Renal cortical epithelial cell (primary cell): ENCODE data around the gene BPIFA2. TPM values are rescaled to one million over a fixed set of nuclear protein-coding genes. Genes with fewer than 3 reads are reported as not detected.
"Not testable (repeated sequence)": the region's sequence is repeated elsewhere in the genome, so short reads cannot be mapped to it uniquely, and the experiment has no call there.

ENCODE experiments used
- DNase-seq: peaks from one replicate; pipeline ENCODE4 v3.0.0-alpha.2; 2011; ENCODE audit warnings: low read depth
- total RNA-seq: library from RNA; depleted of rRNA; stranded (reverse); fragments of >200 nt; gene quantifications from 2 replicates; pipeline ENCODE4 v1.2.3, GENCODE V29; 2014

The BPIFA2 gene, protein sequence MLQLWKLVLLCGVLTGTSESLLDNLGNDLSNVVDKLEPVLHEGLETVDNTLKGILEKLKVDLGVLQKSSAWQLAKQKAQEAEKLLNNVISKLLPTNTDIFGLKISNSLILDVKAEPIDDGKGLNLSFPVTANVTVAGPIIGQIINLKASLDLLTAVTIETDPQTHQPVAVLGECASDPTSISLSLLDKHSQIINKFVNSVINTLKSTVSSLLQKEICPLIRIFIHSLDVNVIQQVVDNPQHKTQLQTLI
- total RNA-seq = not detected in 2 replicates

DNA sequence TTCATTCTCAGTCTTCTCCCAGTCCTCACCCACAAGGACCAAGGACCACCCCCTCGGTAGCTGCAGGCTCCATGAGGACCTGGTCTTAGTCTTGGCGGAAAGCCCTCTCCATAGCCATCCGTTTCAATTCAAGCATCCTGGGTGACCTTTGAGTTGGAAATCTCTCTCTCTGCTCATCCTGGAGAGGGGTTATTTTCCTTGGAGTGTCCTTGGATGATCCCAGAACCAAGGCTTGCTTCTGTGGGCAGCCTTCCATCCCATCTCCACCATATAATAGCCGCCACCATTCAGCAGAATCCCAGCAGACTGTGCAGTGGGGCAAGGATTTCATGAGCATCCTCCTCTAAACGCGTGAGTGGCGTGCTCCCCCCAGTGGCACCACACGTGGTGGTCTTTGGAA, at the start of gene BPIFA2:
Gene BPIFA2, plus strand, starts transcription at position 301 of the 400 bp plus-strand sequence. CDS start 987 bp downstream, outside the sequence.
- no peak for DNase-seq

DNA sequence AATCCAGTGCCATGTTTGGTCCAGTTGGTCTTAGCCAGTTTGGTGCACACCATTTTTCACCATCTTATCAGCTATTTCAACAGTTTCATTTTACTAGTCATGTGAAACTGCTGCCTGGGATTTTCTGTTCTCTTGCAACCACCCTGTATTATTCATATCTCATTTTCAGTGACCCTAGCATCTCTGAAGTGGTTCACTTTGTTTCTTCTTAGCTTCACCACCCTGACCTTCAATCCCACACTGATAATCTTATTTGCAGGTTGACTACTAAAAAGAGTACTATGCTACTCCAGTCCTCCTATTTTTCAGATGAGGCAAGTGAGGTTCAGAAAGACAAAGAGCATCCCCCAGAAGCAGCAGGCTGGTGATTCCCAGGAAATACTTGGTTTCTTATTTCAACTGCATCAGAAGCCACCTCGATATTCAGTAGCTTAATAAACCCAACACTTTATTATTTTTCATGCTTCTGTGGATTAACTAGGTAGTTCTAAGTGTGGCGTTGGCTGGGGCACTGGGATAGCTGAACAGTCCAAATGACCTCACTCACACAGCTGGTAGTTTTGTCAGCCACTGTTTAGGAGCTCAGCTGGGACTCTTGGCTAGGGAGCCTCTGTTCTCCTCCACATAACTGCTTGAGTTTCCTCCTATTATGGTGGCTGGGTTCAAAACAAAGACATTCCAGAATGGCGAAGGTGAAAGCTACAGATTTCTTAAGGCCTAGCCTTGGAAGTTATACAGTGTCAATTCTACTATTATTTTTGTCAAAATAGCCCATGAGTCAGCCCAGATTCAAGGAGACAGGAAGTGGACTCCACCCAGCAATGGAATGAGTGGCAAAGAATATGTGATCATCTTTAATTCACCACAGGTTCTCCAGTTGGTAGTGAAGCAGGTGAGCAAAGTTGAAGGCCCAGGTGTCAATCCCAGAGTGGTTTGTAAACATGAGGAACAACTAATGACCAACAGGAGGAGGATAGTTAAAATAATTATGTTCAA, 47.9 kb upstream of the BPIFA2 start:
- no peak for DNase-seq

GRCh38 chr20:33120934-33121333, 47.0 kb upstream of the BPIFA2 start:
- no peak for DNase-seq

- DNase-seq = not testable (repeated sequence)
These were observed 45.7 kb upstream of the BPIFA2 start for GRCh38 chr20:33122297-33122696.

DNA sequence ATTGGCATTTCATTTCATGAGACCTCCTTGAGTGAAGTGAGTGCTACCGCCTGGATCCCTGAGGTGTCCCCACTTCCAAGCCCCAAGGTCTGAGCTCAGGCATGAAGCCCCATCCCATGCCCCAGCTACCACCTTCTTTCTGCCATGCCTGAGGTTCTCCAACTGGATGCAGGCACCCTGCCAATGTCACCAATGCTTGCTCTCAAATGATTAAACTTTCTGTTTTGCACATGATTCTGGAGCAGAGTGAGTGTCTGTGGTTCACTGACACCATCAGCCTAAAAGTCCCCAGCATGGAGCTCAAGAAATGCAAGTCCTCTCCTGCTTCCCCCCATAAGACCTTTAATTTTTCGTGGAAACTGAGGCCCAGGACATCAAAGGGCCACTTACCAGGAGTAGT, 43.7 kb upstream of the BPIFA2 start:
- no peak for DNase-seq

GRCh38 chr20:33124994-33125393, 43.0 kb upstream of the BPIFA2 start:
- no peak for DNase-seq

DNA sequence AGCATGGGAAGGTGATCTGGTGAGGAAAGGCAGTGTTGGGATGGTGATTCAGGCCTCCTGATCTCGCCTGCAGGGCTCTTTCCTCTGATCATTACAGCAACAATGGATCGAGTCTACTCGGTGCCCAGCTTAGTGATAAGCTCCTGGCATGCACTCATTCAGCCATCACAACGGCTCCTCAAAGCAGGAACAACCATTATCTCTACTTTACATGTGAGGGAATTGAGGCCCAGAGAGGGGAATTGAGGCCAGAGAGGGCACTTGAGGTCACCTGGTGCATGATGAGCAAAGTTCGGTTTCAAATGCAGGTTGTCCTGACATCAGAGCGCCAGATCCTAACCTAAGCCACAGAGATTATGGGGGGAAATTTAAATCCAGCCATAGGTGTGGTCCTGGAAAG, 42.0 kb upstream of the BPIFA2 start:
- DNase-seq = no peak

DNA sequence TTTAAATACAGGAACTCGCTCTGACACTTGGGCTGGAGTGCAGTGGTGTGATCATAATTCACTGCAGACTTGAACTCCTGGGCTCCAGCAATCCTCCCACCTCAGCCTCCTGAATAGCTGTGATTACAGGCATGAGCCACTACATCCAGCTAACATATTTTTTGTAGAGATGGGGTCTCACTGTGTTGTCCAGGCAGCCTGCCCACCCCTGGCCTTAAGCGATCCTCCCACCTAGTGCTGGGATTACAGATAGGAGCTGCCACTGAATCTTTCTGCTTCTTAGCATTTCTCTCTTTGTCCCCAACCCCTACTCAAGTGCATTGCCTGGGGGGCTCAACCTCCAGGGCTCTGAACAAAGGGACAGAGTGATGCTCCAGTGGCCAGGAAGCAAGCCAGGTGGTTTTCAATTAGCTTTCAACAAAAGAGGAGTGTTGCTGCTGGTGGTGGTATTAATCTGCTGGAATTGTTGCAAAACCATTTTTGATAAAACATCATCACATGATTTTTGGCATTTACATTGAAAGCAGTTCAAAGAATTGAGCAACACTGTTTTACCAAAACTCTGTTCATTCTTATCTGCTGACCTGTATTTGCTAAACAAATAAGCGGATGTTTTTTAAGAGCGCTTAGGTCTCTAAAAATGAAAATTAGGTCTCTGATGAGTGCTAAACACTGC, 40.4 kb upstream of the BPIFA2 start:
- no peak for DNase-seq

- DNase-seq = no peak
These were observed 37.3 kb upstream of the BPIFA2 start for GRCh38 chr20:33130568-33131061.

GRCh38 chr20:33131949-33132473, 35.9 kb upstream of the BPIFA2 start:
- no peak for DNase-seq

DNA sequence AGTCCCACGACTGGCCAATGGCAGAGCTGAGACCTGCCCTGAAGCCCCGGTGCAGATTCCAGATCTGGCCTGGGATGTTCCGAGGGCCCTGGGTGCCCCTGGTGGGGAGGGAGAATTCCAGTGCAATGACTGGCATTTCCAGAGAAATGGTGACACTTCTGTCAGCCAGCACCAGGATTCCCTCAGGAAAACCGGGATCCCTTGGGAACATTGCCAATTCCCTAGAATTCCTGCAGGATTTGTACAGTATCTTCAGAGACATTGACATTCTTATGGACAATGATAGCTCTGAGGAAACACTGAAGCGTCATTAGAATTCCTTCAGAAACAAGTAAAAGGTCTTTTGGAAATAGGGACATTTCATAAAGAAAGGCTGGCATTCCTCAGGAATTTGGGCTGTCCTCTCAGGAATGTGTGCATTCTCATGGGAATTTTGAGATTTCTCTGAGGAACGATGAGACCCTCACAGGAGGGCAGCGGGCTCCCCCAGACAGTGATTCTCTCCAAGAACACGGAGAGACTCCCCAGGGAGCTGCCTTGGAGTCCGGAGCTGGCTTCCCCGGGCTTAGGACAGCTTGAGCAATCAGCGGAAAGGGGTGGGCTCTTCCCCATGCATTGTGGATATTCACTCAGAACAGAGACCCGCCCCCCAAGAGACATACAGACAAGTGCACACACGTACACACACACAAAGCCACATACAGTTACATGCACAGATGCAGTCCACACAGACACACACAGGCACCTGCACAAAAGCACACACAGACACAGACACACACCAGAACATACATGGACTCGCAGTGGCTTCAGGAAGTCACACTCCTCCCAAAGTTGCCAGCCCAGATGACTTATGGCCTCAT, 35.2 kb upstream of the BPIFA2 start:
- DNase-seq = no peak

DNA sequence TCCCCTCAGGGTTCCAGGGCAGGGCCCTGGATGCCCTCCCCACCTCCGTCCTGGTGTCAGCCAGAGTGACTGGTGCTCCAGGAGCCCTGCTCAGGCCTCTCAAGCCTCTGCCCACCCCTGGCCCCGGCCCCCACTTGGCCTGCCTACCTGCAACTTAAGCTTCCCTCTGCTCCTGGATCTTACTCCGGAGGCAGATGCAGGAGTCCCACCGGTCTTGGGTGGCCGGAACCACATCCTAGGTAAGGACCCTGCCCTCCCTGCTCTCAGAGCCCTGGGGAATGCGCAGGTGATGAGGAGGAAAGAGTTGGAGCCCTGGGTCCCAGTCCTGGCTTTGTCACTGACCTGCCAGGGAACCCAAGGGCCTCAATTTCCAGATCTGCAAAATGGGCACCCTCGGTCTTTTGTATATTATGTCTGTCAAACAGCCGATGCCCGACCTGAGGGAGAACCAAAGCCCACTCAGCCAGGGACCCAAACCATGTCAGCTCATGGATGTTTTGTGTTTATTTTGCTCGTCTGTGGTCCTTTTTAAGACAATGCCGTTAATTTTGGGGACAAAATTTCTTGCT, 34.5 kb upstream of the BPIFA2 start:
- DNase-seq = no peak

GRCh38 chr20:33137195-33137594, 30.8 kb upstream of the BPIFA2 start:
- DNase-seq = no peak

DNA sequence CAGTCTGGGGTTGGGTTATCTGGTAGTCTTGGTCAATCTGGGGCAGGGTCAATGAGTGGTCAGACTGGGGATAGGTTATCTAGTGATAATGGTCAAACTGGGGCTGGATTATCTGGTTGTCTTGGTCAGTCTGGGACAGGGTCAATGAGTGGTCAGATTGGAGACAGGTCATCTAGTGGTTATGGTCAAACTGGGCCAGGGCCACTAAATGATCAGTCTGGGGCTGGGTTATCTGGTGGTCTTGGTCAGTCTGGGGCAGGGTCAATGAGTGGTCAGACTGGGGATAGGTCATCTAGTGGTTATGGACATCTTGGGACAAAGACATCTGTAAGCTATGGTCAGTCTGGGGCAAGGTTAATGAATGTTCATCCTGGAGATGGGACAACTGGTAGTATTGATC, 28.5 kb upstream of the BPIFA2 start:
- DNase-seq = no peak

- no peak for DNase-seq
These were observed 22.4 kb upstream of the BPIFA2 start for GRCh38 chr20:33145521-33145920.

GRCh38 chr20:33147299-33147698, 20.7 kb upstream of the BPIFA2 start:
- no peak for DNase-seq

DNA sequence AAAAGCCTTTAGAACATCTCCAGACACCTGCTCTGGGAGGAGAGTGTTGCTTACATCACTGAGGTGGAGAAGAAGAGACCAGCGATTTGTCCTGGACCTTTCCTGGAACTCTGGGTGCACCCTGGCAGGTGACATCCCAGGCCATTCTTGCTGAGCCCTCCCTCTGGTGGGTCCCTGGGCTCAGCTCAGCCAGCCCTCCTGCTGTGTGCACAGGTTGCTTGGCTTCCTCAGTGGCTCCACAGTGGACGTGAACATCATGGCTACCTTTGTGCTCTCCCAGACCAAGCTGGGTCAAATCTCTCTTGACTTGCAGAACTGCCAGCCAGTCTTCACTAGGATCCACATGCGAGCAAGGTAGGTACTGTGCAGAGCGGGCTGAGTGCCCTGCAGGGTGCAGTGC, 19.9 kb upstream of the BPIFA2 start:
- no peak for DNase-seq

- DNase-seq = no peak
These were observed 13.7 kb upstream of the BPIFA2 start for GRCh38 chr20:33154252-33154651.

DNA sequence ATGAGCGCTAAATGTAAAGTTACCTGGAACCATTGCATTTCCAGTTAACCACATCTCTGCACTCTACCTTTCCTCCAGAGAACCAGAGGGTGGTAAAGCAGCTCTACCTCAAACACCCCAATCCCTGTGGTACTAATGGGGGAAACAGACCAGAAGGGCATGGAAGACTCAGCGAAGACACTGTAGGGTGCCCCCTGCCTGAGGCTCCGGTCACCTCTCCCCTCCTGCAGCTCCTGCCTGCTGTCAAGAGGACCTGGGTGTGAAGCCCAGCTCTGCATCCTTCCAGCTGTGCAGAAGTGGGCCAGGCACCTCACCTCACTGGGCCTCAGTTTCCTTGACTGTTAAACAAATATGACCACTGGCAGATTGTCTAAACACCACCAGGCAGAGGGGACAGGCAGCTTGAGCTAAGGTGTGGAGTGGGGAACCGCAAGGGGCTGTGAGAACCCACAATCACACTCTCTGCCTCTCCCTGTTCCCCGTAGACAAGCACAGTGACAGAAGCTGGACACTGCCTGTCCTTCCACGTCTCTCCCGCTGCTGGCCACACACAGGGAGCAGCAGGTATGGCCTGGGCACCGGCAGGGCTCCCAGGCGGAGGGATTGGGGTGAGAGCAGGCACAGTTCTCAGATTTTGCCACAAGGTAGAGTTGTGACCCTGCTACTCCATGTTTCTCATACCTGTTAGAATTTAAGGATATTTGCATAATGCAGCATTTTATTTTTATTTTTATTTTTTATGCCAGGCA, 9.1 kb upstream of the BPIFA2 start:
- no peak for DNase-seq

DNA sequence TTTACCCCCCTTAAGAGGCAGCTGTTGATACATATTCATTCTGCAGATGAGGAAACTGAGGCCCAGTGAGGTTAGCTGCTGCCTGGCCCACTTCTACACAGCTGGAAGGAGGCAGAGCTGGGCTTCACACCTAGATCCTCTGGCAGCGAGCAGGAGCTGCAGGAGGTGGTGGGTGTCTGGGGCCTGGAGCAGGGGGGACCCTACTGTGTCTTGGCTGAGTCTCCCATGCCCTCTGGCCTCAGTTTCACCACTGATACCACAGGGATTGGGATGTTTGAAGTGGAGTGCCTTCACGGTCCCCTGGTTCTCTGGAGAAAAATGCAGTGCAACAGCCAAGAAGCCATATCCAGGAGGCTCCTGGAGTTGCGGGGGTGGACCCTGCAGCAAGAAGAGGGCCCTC, 8.2 kb upstream of the BPIFA2 start:
- DNase-seq = no peak
